Esophagus muscularis mucosa (tissue), 4 donors: ENCODE measurements around the gene DNM3. TPM values are rescaled to one million over a fixed set of nuclear protein-coding genes. Genes with fewer than 3 reads are reported as not detected.

Experiments used
- DNase-seq: peaks from one replicate; pipeline ENCODE4 v3.0.0-alpha.2; 2017; ENCODE audit errors: extremely low spot score
- H3K27ac ChIP-seq, 4 donors: fragments of 200-600 bp; sonication (generic); replicated peaks in 1 of 4; 1 replicate in 3 of 4; 2 replicates in 1 of 4; pipeline ENCODE4 v1.5.1; 2016 to 2019; ENCODE audit warnings: mild to moderate bottlenecking in 1 of 4
- H3K27me3 ChIP-seq, 4 donors: fragments of 200-600 bp; sonication (generic); one replicate each; pipeline versions ENCODE4 v1.5.1 to v1.6.0; 2016 to 2019
- H3K36me3 ChIP-seq, 4 donors: fragments of 200-600 bp; sonication (generic); one replicate each; pipeline ENCODE4 v1.5.1; 2016 to 2019
- H3K4me1 ChIP-seq, 4 donors: fragments of 200-600 bp; sonication (generic); one replicate each; pipeline ENCODE4 v1.5.1; 2016 to 2019
- H3K4me3 ChIP-seq, 4 donors: fragments of 200-600 bp; sonication (generic); 1 replicate in 2 of 4; 2 replicates in 2 of 4; pipeline ENCODE4 v1.5.1; 2016 to 2019; ENCODE audit warnings: mild to moderate bottlenecking in 4 of 4, moderate library complexity in 1 of 4
- H3K9me3 ChIP-seq, 4 donors: fragments of 200-600 bp; sonication (generic); 1 replicate in 3 of 4; 2 replicates in 1 of 4; pipeline ENCODE4 v1.5.1; 2016 to 2019
- CTCF ChIP-seq, 3 experiments: fragments of 200-600 bp in 2 of 3; fragments of 450-650 bp in 1 of 3; sonication (generic) in 2 of 3; IDR thresholded peaks; one replicate each; pipeline ENCODE4 v1.5.1; 2017 to 2019; ENCODE audit warnings: antibody characterized with exemption in 3 of 3, mild to moderate bottlenecking in 2 of 3, moderate library complexity in 1 of 3
- EP300 ChIP-seq: sonication (generic); formaldehyde crosslinking; IDR thresholded peaks from one replicate; pipeline ENCODE4 v1.6.1; 2017; ENCODE audit warnings: antibody characterized with exemption
- POLR2A ChIP-seq: fragments of 450-650 bp; IDR thresholded peaks from one replicate; pipeline ENCODE4 v1.6.1; 2017; ENCODE audit warnings: antibody characterized with exemption, moderate library complexity, mild to moderate bottlenecking, low read depth
- POLR2AphosphoS5 ChIP-seq, 2 donors: sonication (generic); formaldehyde crosslinking; IDR thresholded peaks; one replicate each; pipeline ENCODE4 v1.6.1; 2017; ENCODE audit warnings: antibody characterized with exemption in 2 of 2
- WGBS: methylation state at CpG from one replicate; pipeline ENCODE4 v1.1.5; 2018; 5-methylcytosine and 5-hydroxymethylcytosine counted together
- intact Hi-C: fragments of 100-400 bp; cut with DNase I; formaldehyde crosslinking; loops from one replicate; pipeline ENCODE4 v1.15.1; 2023
- total RNA-seq, 4 donors: library from RNA; depleted of rRNA; stranded (reverse); fragments of >200 nt; gene quantifications; one replicate each; pipeline versions ENCODE4 v1.1.0 to v1.2.1, GENCODE V29; 2016

Gene DNM3
- total RNA-seq, 4 donors from 2014 or later, result 3.3 to 6.4 (median 3.9) TPM

DNA sequence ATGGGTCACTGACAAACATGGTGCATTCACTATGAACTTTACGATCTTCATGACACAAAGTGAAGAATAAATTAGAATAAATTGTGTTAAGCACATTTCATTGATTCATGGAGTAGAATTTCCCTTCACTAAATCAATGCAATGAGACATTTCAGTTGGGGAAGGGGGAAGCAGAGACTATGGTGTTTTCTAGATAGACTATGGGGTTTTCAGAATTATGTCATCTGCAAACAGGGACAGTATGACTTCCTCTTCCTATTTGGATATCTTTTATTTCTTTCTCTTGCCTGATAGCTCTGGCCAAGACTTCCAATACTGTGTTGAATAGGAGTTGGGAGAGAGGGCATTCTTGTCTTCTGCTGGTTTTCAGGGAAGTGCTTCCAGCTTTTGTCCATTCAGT, 499.2 kb downstream of the DNM3 start:
- Histone ChIP-seq H3K4me1 (peaks cover 6 to 19% (median 18%) of the 10 kb centered on the region in 4 donors), H3K9me3 (no peaks in the 10 kb centered on the region), H3K36me3 (no peaks in the 10 kb centered on the region), H3K27me3 (no peaks in the 10 kb centered on the region), H3K4me3 (no peak overlapping the region), H3K27ac (no peak overlapping the region)
- no peak for DNase-seq
- WGBS, result 91% methylated on average over 1 of the region's 1 CpG
- intact Hi-C loops, result no loop called here
- no peak for TF ChIP-seq POLR2A
- TF ChIP-seq POLR2AphosphoS5 (IDR thresholded peaks at IDR 0.05), result no peak
- no peak for TF ChIP-seq CTCF (IDR thresholded peaks at IDR 0.05)
- TF ChIP-seq EP300, result no peak

DNA sequence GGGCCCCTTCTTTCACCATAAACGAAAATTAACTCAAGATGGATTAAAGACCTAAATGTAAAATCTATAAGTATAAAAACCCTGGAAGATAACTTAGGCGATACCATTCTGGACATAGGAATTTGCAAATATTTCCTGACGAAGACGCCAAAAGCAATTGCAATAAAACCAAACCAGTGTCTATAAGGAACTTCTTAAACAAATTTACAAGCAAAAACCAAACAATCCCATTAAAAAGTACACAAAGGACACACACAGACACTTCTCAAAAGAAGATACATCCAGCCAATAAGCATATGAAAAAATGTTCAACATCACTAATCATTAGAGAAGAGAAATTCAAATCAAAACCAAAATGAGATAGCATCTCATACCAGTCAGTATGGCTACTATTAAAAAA, 500.4 kb downstream of the DNM3 start:
- Histone ChIP-seq H3K4me1 (peaks cover 6 to 19% (median 18%) of the 10 kb centered on the region in 4 donors), H3K36me3 (no peaks in the 10 kb centered on the region), H3K27ac (no peak overlapping the region), H3K9me3 (no peaks in the 10 kb centered on the region), H3K4me3 (no peak overlapping the region), H3K27me3 (no peaks in the 10 kb centered on the region)
- intact Hi-C loops, result no loop called here
- DNase-seq, result no peak
- TF ChIP-seq CTCF (IDR thresholded peaks at IDR 0.05) (no peak), EP300 (no peak), POLR2A (no peak)
- WGBS, result 97% methylated on average over 4 of the region's 4 CpGs

DNA sequence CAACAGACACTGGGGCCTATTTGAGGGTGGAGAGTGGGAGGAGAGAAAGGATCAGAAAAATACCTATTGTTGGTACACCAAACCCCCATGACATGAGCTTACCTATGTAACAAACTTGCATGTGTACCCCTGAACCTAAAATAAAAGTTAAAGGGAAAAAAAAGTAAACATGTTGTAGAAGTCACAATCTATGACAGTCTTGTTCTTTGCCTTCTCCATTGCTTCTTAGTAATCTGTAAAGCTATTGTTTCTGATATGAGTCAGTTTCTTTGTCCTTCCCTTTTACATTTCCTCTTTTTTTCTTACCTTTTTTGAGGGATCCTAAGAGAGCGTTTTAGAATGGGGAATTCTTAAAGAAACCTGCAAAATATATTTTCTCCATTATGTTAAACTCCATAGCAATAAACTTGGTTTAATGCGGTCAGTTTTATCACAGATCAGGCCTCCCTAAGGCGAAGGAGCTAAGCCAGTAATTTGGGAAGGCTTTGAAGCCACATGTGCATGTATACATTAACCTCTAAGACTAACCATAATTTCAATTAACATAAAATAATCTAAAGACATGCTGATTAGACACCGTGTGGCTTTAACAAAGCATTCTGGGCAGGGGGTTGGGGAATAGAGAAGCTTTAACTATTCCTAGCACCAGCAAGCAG, 501.4 kb downstream of the DNM3 start:
- Histone ChIP-seq H3K36me3 (no peaks in the 10 kb centered on the region), H3K27me3 (no peaks in the 10 kb centered on the region), H3K4me1 (peaks cover 6 to 19% (median 18%) of the 10 kb centered on the region in 4 donors), H3K4me3 (no peak overlapping the region), H3K27ac (peak overlapping the region; percentile 58 to 70 (median 66)), H3K9me3 (peaks cover 0 to 3% (median 0%) of the 10 kb centered on the region in 4 donors)
- DNase-seq, result no peak
- intact Hi-C loops, result no loop called here
- TF ChIP-seq CTCF (IDR thresholded peaks at IDR 0.05) (no peak), POLR2A (no peak), EP300 (no peak), POLR2AphosphoS5 (IDR thresholded peaks at IDR 0.05) (no peak)
- 79% methylated on average over 4 of the region's 4 CpGs for WGBS

- WGBS, result 27% methylated on average over 11 of the region's 11 CpGs
- DNase-seq, result no peak
- peak overlapping the region; percentile 3 to 21 (median 10) for H3K4me3 ChIP-seq
- no peaks in the 10 kb centered on the region for H3K27me3 ChIP-seq
- no peaks in the 10 kb centered on the region for H3K36me3 ChIP-seq
- peaks cover 6 to 19% (median 18%) of the 10 kb centered on the region in 4 donors for H3K4me1 ChIP-seq
- peaks cover 0 to 3% (median 0%) of the 10 kb centered on the region in 4 donors for H3K9me3 ChIP-seq
- TF ChIP-seq CTCF (IDR thresholded peaks at IDR 0.05) (no peak), POLR2AphosphoS5 (IDR thresholded peaks at IDR 0.05) (no peak), POLR2A (no peak)
- intact Hi-C loops, result no loop called here
- H3K27ac ChIP-seq, result peak overlapping the region; percentile 58 to 70 (median 66)
Measured at GRCh38 chr1:172343240-172344160, 502.2 kb downstream of the DNM3 start.
